IMR-90 (cell line): ENCODE measurements around the gene EPO.

Experiments
- CTCF ChIP-seq: conservative IDR thresholded peaks from 2 replicates; pipeline ENCODE4 v1.5.1; 2012; ENCODE audit warnings: mild to moderate bottlenecking, low read depth, low read length, improper control_type of control experiment
- MXI1 ChIP-seq: IDR thresholded peaks from 2 replicates; pipeline ENCODE4 v1.6.1; 2012; ENCODE audit warnings: low read depth, mild to moderate bottlenecking, low read length, moderate library complexity, borderline replicate concordance
- POLR2A ChIP-seq: IDR thresholded peaks from 2 replicates; pipeline ENCODE4 v1.6.1; 2012; ENCODE audit warnings: mild to moderate bottlenecking, low read depth, low read length
- RAD21 ChIP-seq: IDR thresholded peaks from 2 replicates; pipeline ENCODE4 v1.6.1; 2012; ENCODE audit warnings: low read length, improper control_type of control experiment
- SMC3 ChIP-seq: fragments of 150-350 bp; IDR thresholded peaks from 2 replicates; pipeline ENCODE4 v1.6.1; 2016; ENCODE audit warnings: low read depth, mild to moderate bottlenecking, antibody characterized with exemption, low read length, moderate library complexity

GRCh38 chr7:100723732-100724275 is 3.5 kb downstream of the EPO start:
- TF ChIP-seq CTCF (no peak), POLR2A (no peak), SMC3 (no peak), RAD21 (no peak), MXI1 (no peak)
